ACC112 (cell line): Measurements from ENCODE around the gene C1R.
"Not testable (repeated sequence)": the region's sequence is repeated elsewhere in the genome, so short reads cannot be mapped to it uniquely, and the experiment has no call there.

ENCODE experiments used
- H2AFZ ChIP-seq: fragments of 200-600 bp; sonication (generic); one replicate; pipeline ENCODE4 v1.6.0; 2017; ENCODE audit warnings: antibody characterized with exemption, low read length; ENCODE audit not compliant: unreplicated experiment
- H3K27ac ChIP-seq: fragments of 200-600 bp; sonication (generic); 2 replicates; pipeline ENCODE4 v1.5.1; 2014; ENCODE audit warnings: low read depth, mild to moderate bottlenecking, antibody characterized with exemption, low read length, moderate library complexity
- H3K27me3 ChIP-seq: fragments of 200-600 bp; sonication (generic); 2 replicates; pipeline ENCODE4 v1.6.1; 2014; ENCODE audit warnings: mild to moderate bottlenecking, antibody characterized with exemption, low read length, moderate library complexity, mixed read lengths; ENCODE audit not compliant: insufficient read depth
- H3K36me3 ChIP-seq: fragments of 200-600 bp; sonication (generic); 2 replicates; pipeline ENCODE4 v1.6.1; 2016; ENCODE audit warnings: mild to moderate bottlenecking, antibody characterized with exemption, low read length, moderate library complexity, mixed read lengths; ENCODE audit not compliant: insufficient read depth
- H3K4me1 ChIP-seq: fragments of 200-600 bp; sonication (generic); one replicate; pipeline ENCODE4 v1.6.1; 2016; ENCODE audit warnings: low read length, mixed read lengths; ENCODE audit not compliant: insufficient read depth, unreplicated experiment, control insufficient read depth
- H3K4me3 ChIP-seq: fragments of 200-600 bp; sonication (generic); 2 replicates; pipeline ENCODE4 v1.5.1; 2014; ENCODE audit warnings: mild to moderate bottlenecking, low read depth, low read length
- H3K79me2 ChIP-seq: fragments of 200-600 bp; sonication (generic); one replicate; pipeline ENCODE4 v1.6.0; 2016; ENCODE audit warnings: low read length; ENCODE audit not compliant: control insufficient read depth, unreplicated experiment, insufficient read depth

Gene C1R

DNA sequence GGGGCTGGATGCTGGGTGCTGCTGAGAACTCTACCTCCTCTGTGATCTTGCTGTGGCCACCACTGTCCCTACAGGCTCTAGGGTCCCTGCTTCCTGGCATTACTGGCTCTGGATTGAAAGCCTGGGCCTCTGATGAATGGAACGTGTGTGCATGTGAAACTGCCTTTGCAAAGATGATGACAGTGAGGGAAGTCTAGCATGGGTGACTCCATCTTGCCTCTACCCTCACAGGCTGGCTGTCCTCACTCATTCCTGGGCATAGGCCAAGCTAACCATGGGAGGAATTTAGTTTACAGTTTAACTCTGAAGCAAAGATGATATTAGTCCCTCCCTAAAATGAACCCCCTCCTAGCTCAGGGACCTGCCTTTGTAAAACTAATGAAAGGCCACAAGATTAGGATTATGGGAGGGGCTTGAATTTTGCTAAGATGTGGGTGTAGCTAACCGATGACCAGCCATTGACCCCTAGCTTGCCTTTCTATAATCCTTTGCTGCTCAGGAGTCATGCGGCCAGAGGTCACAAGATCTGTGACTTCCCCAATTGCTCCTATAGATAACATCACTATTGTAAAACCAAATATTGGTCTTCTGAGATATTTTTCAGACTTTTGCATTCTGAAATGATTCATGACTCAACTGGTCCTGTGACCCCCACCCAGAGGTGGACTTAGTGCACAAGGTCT lies 33.9 kb downstream of the C1R start:
- H3K27ac ChIP-seq = no peak overlapping the region
- H3K4me1 ChIP-seq = peaks cover 16% of the 10 kb centered on the region
- peaks cover 6% of the 10 kb centered on the region for H3K79me2 ChIP-seq
- peaks cover 7% of the 10 kb centered on the region; the same call in 1 of the 2 replicates for H3K27me3 ChIP-seq
- no peaks in the 10 kb centered on the region for H3K36me3 ChIP-seq
- no peak overlapping the region for H2AFZ ChIP-seq
- no peak overlapping the region for H3K4me3 ChIP-seq

DNA sequence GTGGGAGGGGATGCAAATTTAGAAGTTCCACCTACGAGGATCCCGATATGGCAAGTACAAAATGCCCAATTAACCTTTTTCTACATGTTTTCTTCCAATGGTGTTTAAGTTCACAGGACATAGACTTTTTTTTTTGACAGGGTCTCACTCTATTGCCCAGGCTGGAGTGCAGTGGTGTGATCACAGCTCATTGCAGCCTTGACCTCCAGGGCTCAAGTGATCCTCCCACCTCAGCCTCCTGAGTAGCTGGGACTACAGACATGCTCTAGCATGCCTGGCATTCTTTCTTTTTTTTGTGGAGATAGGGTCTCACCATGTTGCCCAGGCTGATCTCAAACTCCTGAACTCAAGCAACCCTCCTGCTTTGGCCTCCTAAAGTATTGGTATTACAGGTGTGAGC lies 36.5 kb downstream of the C1R start:
- not testable (repeated sequence) for H3K79me2 ChIP-seq, H3K4me3 ChIP-seq, H3K27ac ChIP-seq, H2AFZ ChIP-seq, H3K4me1 ChIP-seq, H3K36me3 ChIP-seq
- H3K27me3 ChIP-seq = peaks cover 24% of the 10 kb centered on the region; the same call in 1 of the 2 replicates

DNA sequence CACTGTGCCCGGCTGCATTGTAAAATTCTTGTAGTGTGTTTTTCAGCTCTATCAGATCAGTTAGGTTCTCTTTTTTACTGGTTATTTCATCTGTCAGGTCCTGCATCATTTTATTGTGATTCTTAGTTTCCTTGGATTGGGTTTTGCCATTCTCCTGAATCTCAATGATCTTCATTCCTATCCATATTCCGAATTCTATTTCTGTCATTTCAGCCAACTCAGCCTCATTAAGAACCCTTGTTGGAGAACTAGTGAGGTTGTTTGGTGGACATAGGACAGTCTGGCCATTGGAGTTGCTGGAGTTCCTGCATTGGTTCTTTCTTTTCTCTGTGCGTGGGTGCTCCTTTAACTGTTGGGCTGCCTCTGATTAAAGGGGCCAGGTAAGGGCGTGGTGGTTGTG lies 37.3 kb downstream of the C1R start:
- peaks cover 25% of the 10 kb centered on the region; the same call in 1 of the 2 replicates for H3K27me3 ChIP-seq
- no peaks in the 10 kb centered on the region for H3K36me3 ChIP-seq
- no peak overlapping the region for H3K4me3 ChIP-seq
- H3K79me2 ChIP-seq = no peaks in the 10 kb centered on the region
- H3K27ac ChIP-seq = no peak overlapping the region
- H2AFZ ChIP-seq = no peak overlapping the region
- H3K4me1 ChIP-seq = peaks cover 3% of the 10 kb centered on the region

DNA sequence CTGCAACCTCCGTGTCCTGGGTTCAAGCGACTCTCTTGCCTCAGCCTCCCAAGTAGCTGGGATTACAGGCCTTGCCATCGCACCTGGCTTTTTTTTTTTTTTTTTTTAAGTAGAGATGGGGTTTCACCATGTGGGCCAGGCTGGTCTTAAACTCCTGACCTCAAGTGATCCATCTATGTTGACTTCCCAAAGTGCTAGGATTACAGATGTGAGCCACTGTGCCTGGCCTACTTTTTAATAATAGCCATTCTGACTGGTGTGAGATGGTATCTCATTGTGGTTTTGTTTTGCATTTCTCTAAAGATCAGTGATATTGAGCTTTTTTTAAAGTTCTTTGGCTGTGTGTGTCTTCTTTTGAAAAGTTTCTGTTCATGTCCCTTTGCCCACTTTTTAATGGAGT lies 42.3 kb downstream of the C1R start:
- not testable (repeated sequence) for H3K4me3 ChIP-seq, H3K36me3 ChIP-seq, H2AFZ ChIP-seq, H3K79me2 ChIP-seq, H3K27ac ChIP-seq, H3K4me1 ChIP-seq
- peaks cover 18% of the 10 kb centered on the region; the same call in 1 of the 2 replicates for H3K27me3 ChIP-seq

DNA sequence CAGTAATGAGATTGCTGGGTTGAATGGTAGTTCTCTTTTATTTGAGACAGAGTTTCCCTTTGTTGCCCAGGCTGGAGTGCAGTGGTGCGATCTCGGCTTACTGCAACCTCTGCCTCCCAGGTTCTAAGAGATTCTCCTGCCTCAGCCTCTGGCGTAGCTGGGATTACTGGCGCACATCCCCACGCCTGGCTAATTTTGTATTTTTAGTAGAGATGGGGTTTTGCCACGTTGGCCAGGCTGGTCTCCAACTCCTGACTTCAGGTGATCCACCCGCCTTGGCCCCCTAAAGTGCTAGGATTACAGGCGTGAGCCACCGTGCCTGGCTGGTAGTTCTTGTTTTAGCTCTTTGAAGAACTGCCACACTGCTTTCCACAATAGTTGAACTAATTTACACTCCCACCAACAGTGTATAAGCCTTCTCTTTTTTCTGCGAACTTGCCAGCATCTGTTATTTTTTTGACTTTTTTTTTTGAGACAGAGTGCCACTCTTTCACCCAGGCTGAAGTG lies 42.7 kb downstream of the C1R start:
- H3K27ac ChIP-seq, H3K4me3 ChIP-seq, H3K4me1 ChIP-seq, H3K36me3 ChIP-seq, H2AFZ ChIP-seq, H3K79me2 ChIP-seq: not testable (repeated sequence)
- peaks cover 18% of the 10 kb centered on the region; the same call in 1 of the 2 replicates for H3K27me3 ChIP-seq

DNA sequence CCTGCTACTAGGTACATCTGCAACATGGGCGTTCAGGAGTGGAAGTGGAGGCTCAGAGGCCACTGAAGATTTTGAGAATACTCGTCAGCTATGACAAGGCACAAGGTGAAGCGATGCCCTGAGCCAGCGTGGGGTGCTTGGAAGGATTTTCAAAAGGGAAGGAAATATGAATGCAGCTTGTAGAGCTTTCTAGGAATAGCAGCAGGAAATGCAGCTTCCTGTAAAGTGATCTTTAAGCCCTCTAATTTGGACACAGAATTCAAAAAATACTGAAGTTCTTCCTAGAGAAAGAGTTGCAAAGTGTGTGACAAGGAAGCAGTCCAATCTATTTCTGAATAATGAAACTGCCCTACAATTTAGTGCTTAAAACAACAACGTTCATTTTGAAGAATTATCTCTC lies 44.9 kb downstream of the C1R start:
- no peak overlapping the region for H3K27ac ChIP-seq
- H3K27me3 ChIP-seq = peaks cover 14% of the 10 kb centered on the region; the same call in 1 of the 2 replicates
- no peaks in the 10 kb centered on the region for H3K36me3 ChIP-seq

GRCh38 chr12:7046383-7047105 lies 45.7 kb downstream of the C1R start:
- no peaks in the 10 kb centered on the region for H3K79me2 ChIP-seq
- H2AFZ ChIP-seq = no peak overlapping the region
- no peaks in the 10 kb centered on the region for H3K36me3 ChIP-seq
- no peaks in the 10 kb centered on the region for H3K4me1 ChIP-seq
- 0 out of 2 replicates have a peak, but pooled peaks cover 9% of the 10 kb centered on the region for H3K27me3 ChIP-seq
- H3K27ac ChIP-seq = no peak overlapping the region
- H3K4me3 ChIP-seq = no peak overlapping the region

More for the DNA sequence above, 44.9 kb downstream of the C1R start:
- no peaks in the 10 kb centered on the region for H3K4me1 ChIP-seq
- no peak overlapping the region for H2AFZ ChIP-seq
- H3K4me3 ChIP-seq = no peak overlapping the region
- no peaks in the 10 kb centered on the region for H3K79me2 ChIP-seq

DNA sequence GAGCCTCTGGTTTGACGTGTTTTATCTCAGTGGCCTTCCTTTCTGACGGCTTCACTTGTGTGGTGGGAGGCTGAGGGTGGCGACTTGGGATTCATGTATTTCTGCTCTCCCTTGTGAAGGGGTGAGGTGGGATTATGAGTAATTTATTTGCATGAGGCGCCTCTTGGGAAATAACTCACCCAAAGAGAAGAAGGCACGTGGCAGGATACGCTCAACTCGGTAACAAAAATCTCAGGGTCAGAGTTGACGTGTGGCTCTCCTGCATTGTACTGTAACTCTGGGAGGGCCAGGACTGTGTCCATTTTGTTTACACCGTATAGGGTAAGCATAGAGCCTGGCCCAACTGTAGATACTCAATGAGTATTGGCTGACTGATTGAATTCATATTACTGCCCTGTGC lies 46.3 kb downstream of the C1R start:
- H3K4me3 ChIP-seq = no peak overlapping the region
- no peaks in the 10 kb centered on the region for H3K79me2 ChIP-seq
- H3K27me3 ChIP-seq = 0 out of 2 replicates have a peak, but pooled peaks cover 3% of the 10 kb centered on the region
- no peaks in the 10 kb centered on the region for H3K36me3 ChIP-seq
- H3K27ac ChIP-seq = no peak overlapping the region
- no peak overlapping the region for H2AFZ ChIP-seq
- no peaks in the 10 kb centered on the region for H3K4me1 ChIP-seq

DNA sequence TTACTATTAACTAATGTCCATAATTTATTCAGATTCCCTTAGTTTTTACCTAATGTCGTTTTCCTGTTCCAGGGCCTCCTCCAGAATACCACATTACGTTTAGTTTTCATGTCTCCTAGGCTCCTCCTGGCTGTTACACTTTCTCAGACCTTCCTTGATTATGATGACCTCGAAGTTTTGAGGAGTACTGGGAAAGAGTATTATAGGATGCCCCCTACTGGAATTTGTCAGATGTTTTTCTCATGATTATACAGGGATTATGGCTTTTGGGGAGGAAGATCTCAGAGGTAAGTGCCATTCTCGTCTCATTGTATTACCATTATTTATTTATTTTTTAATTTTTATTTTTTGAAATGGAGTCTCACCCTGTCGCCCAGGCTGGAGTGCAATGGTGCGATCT lies 49.4 kb downstream of the C1R start:
- Histone ChIP-seq H3K4me1 (no peaks in the 10 kb centered on the region), H3K27me3 (no peaks in the 10 kb centered on the region), H2AFZ (peak overlapping the region; percentile 31), H3K27ac (no peak overlapping the region), H3K36me3 (no peaks in the 10 kb centered on the region), H3K4me3 (no peak overlapping the region), H3K79me2 (no peaks in the 10 kb centered on the region)

DNA sequence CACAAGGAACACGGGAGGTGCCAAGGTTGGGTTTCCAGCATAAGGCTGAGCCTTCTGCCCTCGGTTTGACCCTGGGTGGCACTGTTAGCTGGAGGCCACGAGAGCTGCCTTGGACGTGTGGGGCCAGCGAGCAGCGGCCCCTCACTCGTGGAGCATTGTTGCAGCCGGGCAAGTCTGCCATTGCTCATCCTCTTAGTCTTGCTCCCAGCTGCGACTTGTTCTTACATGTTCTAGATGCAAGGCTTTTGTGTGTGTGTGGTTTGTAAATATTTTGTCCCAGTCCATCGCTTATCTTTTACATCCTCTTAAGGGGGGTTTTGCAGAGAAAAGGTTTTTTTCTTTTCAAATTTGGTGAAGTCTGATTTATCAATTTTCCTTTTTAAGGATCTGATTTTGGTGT lies 52.8 kb downstream of the C1R start:
- no peaks in the 10 kb centered on the region for H3K4me1 ChIP-seq
- no peak overlapping the region for H3K4me3 ChIP-seq
- H3K79me2 ChIP-seq = no peaks in the 10 kb centered on the region
- H3K27ac ChIP-seq = no peak overlapping the region
- H2AFZ ChIP-seq = no peak overlapping the region
- H3K36me3 ChIP-seq = no peaks in the 10 kb centered on the region
- peaks cover 4% of the 10 kb centered on the region; the same call in 1 of the 2 replicates for H3K27me3 ChIP-seq

GRCh38 chr12:7038591-7038990 lies 53.7 kb downstream of the C1R start:
- no peaks in the 10 kb centered on the region for H3K79me2 ChIP-seq
- H3K4me3 ChIP-seq = no peak overlapping the region
- no peaks in the 10 kb centered on the region for H3K4me1 ChIP-seq
- H3K36me3 ChIP-seq = no peaks in the 10 kb centered on the region
- H2AFZ ChIP-seq = no peak overlapping the region
- H3K27me3 ChIP-seq = peaks cover 4% of the 10 kb centered on the region; the same call in 1 of the 2 replicates
- no peak overlapping the region for H3K27ac ChIP-seq
